Upper lobe of left lung (tissue), 4 donors: ENCODE data around the gene ALPI.

Experiments used
- EP300 ChIP-seq, 4 donors: sonication (generic); formaldehyde crosslinking; IDR thresholded peaks; one replicate each; pipeline ENCODE4 v1.5.1; 2017; ENCODE audit warnings: antibody characterized with exemption in 4 of 4, control low read depth in 2 of 4
- POLR2A ChIP-seq, 4 donors: fragments of 450-650 bp; IDR thresholded peaks; one replicate each; pipeline ENCODE4 v1.5.1; 2016 to 2017; ENCODE audit warnings: antibody characterized with exemption in 4 of 4, mild to moderate bottlenecking in 2 of 4
- POLR2AphosphoS5 ChIP-seq, 2 donors: sonication (generic); formaldehyde crosslinking; IDR thresholded peaks; one replicate each; pipeline ENCODE4 v1.5.1; 2017; ENCODE audit warnings: antibody characterized with exemption in 2 of 2
- TF ChIP-seq, protein P1 (sequence below), 6 experiments: fragments of 450-650 bp in 4 of 6; fragments of 200-600 bp in 2 of 6; sonication (generic) in 2 of 6; IDR thresholded peaks; one replicate each; pipeline ENCODE4 v1.5.1; 2016 to 2019; ENCODE audit warnings: antibody characterized with exemption in 6 of 6

DNA sequence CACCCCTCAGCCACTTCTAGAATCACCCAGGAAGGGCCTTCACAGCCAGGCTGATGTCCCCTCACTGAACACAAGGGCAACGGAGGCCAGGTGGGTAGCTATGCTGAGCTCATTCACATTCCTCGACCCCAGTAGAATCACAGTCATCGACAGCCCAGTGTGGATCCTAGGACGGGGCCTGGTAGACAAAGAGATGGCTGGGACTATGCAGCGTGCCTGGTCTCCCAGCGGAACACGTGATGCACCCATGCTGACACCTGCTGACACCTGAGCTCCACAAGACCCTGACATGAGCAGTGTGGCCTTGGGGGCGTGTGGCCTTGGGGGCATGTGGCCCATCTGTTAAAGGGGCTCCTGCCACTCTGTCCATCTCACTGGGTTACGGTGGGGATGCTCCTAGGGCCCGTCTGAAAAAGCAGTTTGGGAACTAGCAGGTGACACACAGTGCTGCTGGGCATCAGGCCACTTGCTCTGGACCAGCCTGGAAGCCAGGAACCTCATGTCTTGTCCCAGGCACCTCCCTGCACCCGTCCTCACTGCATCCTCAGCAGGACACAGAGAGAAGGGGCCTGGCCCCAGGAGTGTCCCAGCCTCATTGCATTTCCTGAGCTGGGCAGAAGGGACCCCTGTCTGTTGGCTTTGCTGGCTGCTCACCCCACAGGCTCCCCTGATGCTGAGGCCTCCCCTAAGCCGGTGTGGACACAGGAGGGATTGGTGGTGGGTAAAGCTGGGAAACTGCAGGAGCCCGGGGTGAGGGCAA is 22.0 kb downstream of the ALPI start:
- no peak for TF ChIP-seq POLR2A (IDR thresholded peaks at IDR 0.05)
- TF ChIP-seq, protein P1, sequence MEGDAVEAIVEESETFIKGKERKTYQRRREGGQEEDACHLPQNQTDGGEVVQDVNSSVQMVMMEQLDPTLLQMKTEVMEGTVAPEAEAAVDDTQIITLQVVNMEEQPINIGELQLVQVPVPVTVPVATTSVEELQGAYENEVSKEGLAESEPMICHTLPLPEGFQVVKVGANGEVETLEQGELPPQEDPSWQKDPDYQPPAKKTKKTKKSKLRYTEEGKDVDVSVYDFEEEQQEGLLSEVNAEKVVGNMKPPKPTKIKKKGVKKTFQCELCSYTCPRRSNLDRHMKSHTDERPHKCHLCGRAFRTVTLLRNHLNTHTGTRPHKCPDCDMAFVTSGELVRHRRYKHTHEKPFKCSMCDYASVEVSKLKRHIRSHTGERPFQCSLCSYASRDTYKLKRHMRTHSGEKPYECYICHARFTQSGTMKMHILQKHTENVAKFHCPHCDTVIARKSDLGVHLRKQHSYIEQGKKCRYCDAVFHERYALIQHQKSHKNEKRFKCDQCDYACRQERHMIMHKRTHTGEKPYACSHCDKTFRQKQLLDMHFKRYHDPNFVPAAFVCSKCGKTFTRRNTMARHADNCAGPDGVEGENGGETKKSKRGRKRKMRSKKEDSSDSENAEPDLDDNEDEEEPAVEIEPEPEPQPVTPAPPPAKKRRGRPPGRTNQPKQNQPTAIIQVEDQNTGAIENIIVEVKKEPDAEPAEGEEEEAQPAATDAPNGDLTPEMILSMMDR (IDR thresholded peaks at IDR 0.05) = no peak
- no peak for TF ChIP-seq EP300 (IDR thresholded peaks at IDR 0.05)
- no peak for TF ChIP-seq POLR2AphosphoS5 (IDR thresholded peaks at IDR 0.05)
